Panc1 (cell line): ENCODE data around the gene SEMA3B. TPM values are rescaled to one million over a fixed set of nuclear protein-coding genes. Genes with fewer than 3 reads are reported as not detected.

Experiments
- ATAC-seq: fragments of 200-7000 bp; cut with Tn5 transposase; 2 replicates; pipeline ENCODE4 v1.9.1; 2020; ENCODE audit warnings: mild to moderate bottlenecking, moderate library complexity
- BruUV-seq: library from RNA; stranded (reverse); fragments of 400-500 nt; replicated peaks from 2 replicates; lab custom pipeline; 2021; lab: Mats Ljungman, UMichigan
- CTCF ChIA-PET: fragments of 300-600 bp; sonication (Branson Sonifier 250); formaldehyde crosslinking; loops from one replicate; lab custom pipeline; 2022; ENCODE audit warnings: antibody characterized with exemption; lab: Charles Lee
- POLR2A ChIA-PET: fragments of 300-600 bp; sonication (Branson Sonifier 250); formaldehyde crosslinking; loops from one replicate; lab custom pipeline; 2022; ENCODE audit warnings: antibody characterized with exemption; lab: Charles Lee
- DNase-seq: peaks from one replicate; pipeline ENCODE4 v3.0.0-alpha.2; 2010; ENCODE audit warnings: low read depth, low spot score
- H3K27ac ChIP-seq: 2 replicates; pipeline ENCODE4 v1.5.1; 2011; ENCODE audit warnings: mild to moderate bottlenecking, low read length, inconsistent platforms
- H3K27me3 ChIP-seq: fragments of 200-500 bp; sonication (Bioruptor generic); 2 replicates; pipeline ENCODE4 v1.6.0; 2014; ENCODE audit warnings: low read length, inconsistent platforms; ENCODE audit not compliant: control insufficient read depth, insufficient read depth
- H3K36me3 ChIP-seq: fragments of 200-500 bp; sonication (Bioruptor generic); 2 replicates; pipeline ENCODE4 v1.5.1; 2014; ENCODE audit warnings: inconsistent platforms, mild to moderate bottlenecking, low read length, moderate library complexity; ENCODE audit not compliant: control insufficient read depth, insufficient read depth
- H3K4me1 ChIP-seq: 2 replicates; pipeline ENCODE4 v1.5.1; 2011; ENCODE audit warnings: inconsistent platforms, mild to moderate bottlenecking, low read length, moderate library complexity; ENCODE audit not compliant: control insufficient read depth, insufficient read depth
- H3K4me3 ChIP-seq, 2 experiments: 2 replicates each; pipeline ENCODE4 v1.5.1; 2011 to 2012; ENCODE audit warnings: low read depth in 2 of 2, low read length in 2 of 2, mild to moderate bottlenecking in 2 of 2, inconsistent platforms in 1 of 2, moderate library complexity in 1 of 2
- H3K9me3 ChIP-seq: fragments of 200-500 bp; sonication (Bioruptor generic); 2 replicates; pipeline ENCODE4 v1.5.1; 2014; ENCODE audit warnings: low read depth, mild to moderate bottlenecking, inconsistent platforms, low read length, moderate library complexity; ENCODE audit not compliant: control insufficient read depth, insufficient read depth
- POLR2AphosphoS5 ChIP-seq: IDR thresholded peaks from 2 replicates; pipeline ENCODE4 v1.6.1; 2012; ENCODE audit warnings: mild to moderate bottlenecking, low read depth, low read length, moderate library complexity
- REST ChIP-seq, 2 experiments: IDR thresholded peaks; 2 replicates each; pipeline ENCODE4 v1.6.1; 2011 to 2012; ENCODE audit warnings: low read depth in 2 of 2, control low read depth in 1 of 2, low read length in 1 of 2, mild to moderate bottlenecking in 1 of 2, moderate library complexity in 1 of 2; ENCODE audit not compliant: insufficient read depth in 1 of 2
- SIN3A ChIP-seq: IDR thresholded peaks from 2 replicates; pipeline ENCODE4 v1.6.1; 2012; ENCODE audit warnings: low read depth, mild to moderate bottlenecking, low read length, moderate library complexity, borderline replicate concordance; ENCODE audit not compliant: insufficient read depth
- TCF7L2 ChIP-seq: IDR thresholded peaks from 2 replicates; pipeline ENCODE4 v1.6.1; 2011; ENCODE audit warnings: mild to moderate bottlenecking, low read depth, low read length, inconsistent platforms
- in situ Hi-C: cut with HindIII; loops from 2 replicates; pipeline ENCODE4 v1.10.0; 2016; ENCODE audit warnings: low sequenced_read_pairs, low pct_unique_long_range_greater_than_20kb
- intact Hi-C: fragments of 100-400 bp; cut with micrococcal nuclease; formaldehyde crosslinking; loops from one replicate; pipeline ENCODE4 v1.10.0; 2022; ENCODE audit not compliant: unreplicated experiment
- total RNA-seq: library from RNA; stranded (reverse); gene quantifications from one replicate; pipeline ENCODE4 v1.2.1, GENCODE V29; 2021; ENCODE audit not compliant: unreplicated experiment
- TF ChIP-seq, protein P1 (sequence below): fragments of 450-650 bp; IDR thresholded peaks from 2 replicates; pipeline ENCODE4 v1.5.1; 2017; ENCODE audit warnings: mild to moderate bottlenecking

Gene SEMA3B
- total RNA-seq, 1 experiment from 2014 or later: 1.4 TPM

DNA sequence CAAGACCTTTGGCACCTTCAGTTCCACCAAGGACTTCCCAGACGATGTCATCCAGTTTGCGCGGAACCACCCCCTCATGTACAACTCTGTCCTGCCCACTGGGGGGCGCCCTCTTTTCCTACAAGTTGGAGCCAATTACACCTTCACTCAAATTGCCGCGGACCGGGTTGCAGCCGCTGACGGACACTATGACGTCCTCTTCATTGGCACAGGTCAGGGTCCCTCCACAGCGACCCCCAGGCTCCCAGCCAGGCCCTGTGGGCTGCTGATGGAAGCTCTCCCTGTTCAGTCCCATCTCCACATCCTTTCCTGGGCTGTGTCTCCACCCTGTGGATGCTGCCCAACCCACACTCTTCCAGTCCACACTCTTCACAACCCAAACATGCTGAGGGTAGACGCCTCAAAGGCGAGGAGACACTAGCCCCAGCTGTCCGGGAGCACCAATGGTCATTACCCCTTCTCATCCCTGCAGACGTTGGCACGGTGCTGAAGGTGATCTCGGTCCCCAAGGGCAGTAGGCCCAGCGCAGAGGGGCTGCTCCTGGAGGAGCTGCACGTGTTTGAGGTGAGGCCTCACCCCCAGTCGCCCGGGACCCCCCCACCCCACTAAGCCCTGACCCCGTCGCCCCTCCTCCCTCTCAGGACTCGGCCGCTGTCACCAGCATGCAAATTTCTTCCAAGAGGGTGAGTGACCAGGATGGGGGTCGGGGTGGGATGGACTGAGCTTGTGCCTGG is 5.6 kb downstream of the SEMA3B start:
- peak; percentile 36 for DNase-seq
- intact Hi-C loops: no loop called here

GRCh38 chr3:50275141-50275995 is 6.4 kb downstream of the SEMA3B start:
- ATAC-seq (no peak), DNase-seq (no peak)
- intact Hi-C loops: no loop called here
- no peaks in the 10 kb centered on the region for H3K27me3 ChIP-seq
- H3K4me1 ChIP-seq: no peaks in the 10 kb centered on the region; the same call in 1 of the 2 replicates
- no peak overlapping the region for H3K4me3 ChIP-seq
- ChIA-PET CTCF (interaction anchor here (0.6 to 1.4 kb wide), 5 partner anchors 39 to 139 kb away, joined by 3 to 5 read pairs (median 3); partner anchors contain the start of gene GNAI2), POLR2A (no interaction called here)
- TF ChIP-seq POLR2AphosphoS5: no peak
- TF ChIP-seq SIN3A: no peak
- TF ChIP-seq TCF7L2: no peak
- no peak for TF ChIP-seq REST (IDR thresholded peaks at IDR 0.05; ENCODE audit: insufficient read depth in 1 of 2, low read depth in 2 of 2, low read length in 1 of 2)
- TF ChIP-seq, protein P1, sequence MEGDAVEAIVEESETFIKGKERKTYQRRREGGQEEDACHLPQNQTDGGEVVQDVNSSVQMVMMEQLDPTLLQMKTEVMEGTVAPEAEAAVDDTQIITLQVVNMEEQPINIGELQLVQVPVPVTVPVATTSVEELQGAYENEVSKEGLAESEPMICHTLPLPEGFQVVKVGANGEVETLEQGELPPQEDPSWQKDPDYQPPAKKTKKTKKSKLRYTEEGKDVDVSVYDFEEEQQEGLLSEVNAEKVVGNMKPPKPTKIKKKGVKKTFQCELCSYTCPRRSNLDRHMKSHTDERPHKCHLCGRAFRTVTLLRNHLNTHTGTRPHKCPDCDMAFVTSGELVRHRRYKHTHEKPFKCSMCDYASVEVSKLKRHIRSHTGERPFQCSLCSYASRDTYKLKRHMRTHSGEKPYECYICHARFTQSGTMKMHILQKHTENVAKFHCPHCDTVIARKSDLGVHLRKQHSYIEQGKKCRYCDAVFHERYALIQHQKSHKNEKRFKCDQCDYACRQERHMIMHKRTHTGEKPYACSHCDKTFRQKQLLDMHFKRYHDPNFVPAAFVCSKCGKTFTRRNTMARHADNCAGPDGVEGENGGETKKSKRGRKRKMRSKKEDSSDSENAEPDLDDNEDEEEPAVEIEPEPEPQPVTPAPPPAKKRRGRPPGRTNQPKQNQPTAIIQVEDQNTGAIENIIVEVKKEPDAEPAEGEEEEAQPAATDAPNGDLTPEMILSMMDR: no peak
- H3K27ac ChIP-seq: no peak overlapping the region
- H3K36me3 ChIP-seq: no peaks in the 10 kb centered on the region
- in situ Hi-C loops: no loop called here
- H3K9me3 ChIP-seq: no peaks in the 10 kb centered on the region
- BruUV-seq: no TSS peak

More for the DNA sequence above, 5.6 kb downstream of the SEMA3B start:
- TF ChIP-seq TCF7L2: no peak
- TF ChIP-seq, protein P1: peak; percentile 91
- Histone ChIP-seq H3K4me1 (peaks cover 7% of the 10 kb centered on the region; the same call in 1 of the 2 replicates), H3K4me3 (no peak overlapping the region), H3K27me3 (no peaks in the 10 kb centered on the region), H3K27ac (no peak overlapping the region), H3K36me3 (no peaks in the 10 kb centered on the region), H3K9me3 (no peaks in the 10 kb centered on the region)
- ChIA-PET CTCF (interaction anchor here (0.6 to 1.4 kb wide), 4 partner anchors 34 to 138 kb away, joined by 3 to 6 read pairs (median 4); no protein-coding TSS in a partner anchor), POLR2A (no interaction called here)
- in situ Hi-C loops: no loop called here
- ATAC-seq: peak; percentile 75
- no TSS peak for BruUV-seq
